Osteocyte (in vitro differentiated cells): ENCODE measurements around the gene KCNE3. TPM values are rescaled to one million over a fixed set of nuclear protein-coding genes. Genes with fewer than 3 reads are reported as not detected.
A peak's percentile ranks its signal among the peaks of the same experiment; 100 is the strongest.

Source experiments
- DNase-seq: peaks from one replicate; pipeline ENCODE4 v3.0.0; 2021; ENCODE audit warnings: mixed read lengths; ENCODE audit not compliant: unreplicated experiment; ENCODE audit errors: extremely low spot score
- H3K27ac Mint-ChIP-seq: one replicate; pipeline ENCODE4 v1.8.0; 2021; ENCODE audit warnings: mild to moderate bottlenecking, mixed read lengths; ENCODE audit not compliant: unreplicated experiment
- H3K27me3 Mint-ChIP-seq: one replicate; pipeline ENCODE4 v1.8.0; 2021; ENCODE audit warnings: mixed read lengths; ENCODE audit not compliant: unreplicated experiment
- H3K36me3 Mint-ChIP-seq: one replicate; pipeline ENCODE4 v1.8.0; 2021; ENCODE audit warnings: mixed read lengths; ENCODE audit not compliant: unreplicated experiment
- H3K4me1 Mint-ChIP-seq: one replicate; pipeline ENCODE4 v1.8.0; 2021; ENCODE audit warnings: mixed read lengths; ENCODE audit not compliant: unreplicated experiment
- H3K4me3 Mint-ChIP-seq: one replicate; pipeline ENCODE4 v1.8.0; 2021; ENCODE audit warnings: mild to moderate bottlenecking, moderate library complexity, mixed read lengths; ENCODE audit not compliant: unreplicated experiment
- H3K9me3 Mint-ChIP-seq: one replicate; pipeline ENCODE4 v1.8.0; 2021; ENCODE audit warnings: mixed read lengths; ENCODE audit not compliant: unreplicated experiment
- total RNA-seq: library from RNA; stranded (reverse); gene quantifications from 2 replicates; pipeline ENCODE4 v1.2.1, GENCODE V29; 2021
- TF ChIP-seq, protein P1 (sequence below): fragments of 200-600 bp; sonication (generic); IDR thresholded peaks from 2 replicates; pipeline ENCODE4 v1.5.0; 2021; ENCODE audit warnings: antibody characterized with exemption, mild to moderate bottlenecking, moderate library complexity

KCNE3 gene
- total RNA-seq, 1 donor from 2014 or later: not detected

DNA sequence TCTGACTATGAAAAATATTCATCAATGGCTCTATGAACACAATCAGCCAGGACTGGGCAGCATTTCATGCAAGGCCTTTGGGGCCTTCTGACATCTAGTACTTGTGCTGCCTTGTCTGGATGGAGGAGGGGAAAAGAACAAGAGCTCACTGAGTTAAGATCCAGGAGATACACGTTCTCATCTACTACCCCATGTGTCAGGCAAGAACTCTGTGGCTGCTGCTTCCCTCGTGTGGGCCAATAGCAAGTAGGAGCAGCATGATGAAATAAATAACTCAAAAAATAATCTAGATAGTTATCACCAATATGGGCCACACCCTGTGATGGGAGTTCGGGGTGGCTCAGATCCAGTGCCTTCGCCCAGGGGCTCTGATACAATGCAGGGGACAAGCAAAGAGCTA is 7.3 kb downstream of the KCNE3 start:
- Mint-ChIP-seq H3K27me3 (peaks cover 16% of the 10 kb centered on the region), H3K27ac (no peak overlapping the region), H3K36me3 (no peaks in the 10 kb centered on the region), H3K4me3 (no peak overlapping the region), H3K4me1 (no peaks in the 10 kb centered on the region), H3K9me3 (no peaks in the 10 kb centered on the region)
- TF ChIP-seq, protein P1, sequence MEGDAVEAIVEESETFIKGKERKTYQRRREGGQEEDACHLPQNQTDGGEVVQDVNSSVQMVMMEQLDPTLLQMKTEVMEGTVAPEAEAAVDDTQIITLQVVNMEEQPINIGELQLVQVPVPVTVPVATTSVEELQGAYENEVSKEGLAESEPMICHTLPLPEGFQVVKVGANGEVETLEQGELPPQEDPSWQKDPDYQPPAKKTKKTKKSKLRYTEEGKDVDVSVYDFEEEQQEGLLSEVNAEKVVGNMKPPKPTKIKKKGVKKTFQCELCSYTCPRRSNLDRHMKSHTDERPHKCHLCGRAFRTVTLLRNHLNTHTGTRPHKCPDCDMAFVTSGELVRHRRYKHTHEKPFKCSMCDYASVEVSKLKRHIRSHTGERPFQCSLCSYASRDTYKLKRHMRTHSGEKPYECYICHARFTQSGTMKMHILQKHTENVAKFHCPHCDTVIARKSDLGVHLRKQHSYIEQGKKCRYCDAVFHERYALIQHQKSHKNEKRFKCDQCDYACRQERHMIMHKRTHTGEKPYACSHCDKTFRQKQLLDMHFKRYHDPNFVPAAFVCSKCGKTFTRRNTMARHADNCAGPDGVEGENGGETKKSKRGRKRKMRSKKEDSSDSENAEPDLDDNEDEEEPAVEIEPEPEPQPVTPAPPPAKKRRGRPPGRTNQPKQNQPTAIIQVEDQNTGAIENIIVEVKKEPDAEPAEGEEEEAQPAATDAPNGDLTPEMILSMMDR: no peak
- peak; percentile 49 for DNase-seq

GRCh38 chr11:74459584-74459983 is 7.8 kb downstream of the KCNE3 start:
- Mint-ChIP-seq H3K9me3 (no peaks in the 10 kb centered on the region), H3K27ac (no peak overlapping the region), H3K4me3 (no peak overlapping the region), H3K27me3 (peaks cover 16% of the 10 kb centered on the region), H3K36me3 (no peaks in the 10 kb centered on the region), H3K4me1 (no peaks in the 10 kb centered on the region)
- TF ChIP-seq, protein P1: no peak
- DNase-seq: no peak

DNA sequence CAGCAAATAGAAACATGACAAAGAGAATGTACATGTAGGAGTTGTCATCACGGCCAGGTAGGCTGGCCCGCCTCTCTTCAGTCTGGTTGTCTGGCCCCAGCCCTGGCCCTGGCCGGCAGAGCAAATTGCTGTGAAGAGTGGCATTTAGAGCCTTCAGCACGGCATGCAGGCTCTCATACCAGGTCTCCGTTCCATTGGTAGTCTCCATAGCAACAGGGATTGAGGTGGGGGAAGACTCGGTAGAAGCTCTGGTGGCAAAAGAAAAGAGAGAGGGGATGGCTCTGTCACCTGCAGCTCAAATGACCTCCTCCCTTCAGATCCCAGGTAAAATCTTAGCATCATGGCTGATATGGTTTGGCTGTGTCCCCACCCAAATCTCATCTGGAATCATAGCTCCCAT is 10.0 kb downstream of the KCNE3 start:
- Mint-ChIP-seq H3K4me1 (no peaks in the 10 kb centered on the region), H3K36me3 (no peaks in the 10 kb centered on the region)

DNA sequence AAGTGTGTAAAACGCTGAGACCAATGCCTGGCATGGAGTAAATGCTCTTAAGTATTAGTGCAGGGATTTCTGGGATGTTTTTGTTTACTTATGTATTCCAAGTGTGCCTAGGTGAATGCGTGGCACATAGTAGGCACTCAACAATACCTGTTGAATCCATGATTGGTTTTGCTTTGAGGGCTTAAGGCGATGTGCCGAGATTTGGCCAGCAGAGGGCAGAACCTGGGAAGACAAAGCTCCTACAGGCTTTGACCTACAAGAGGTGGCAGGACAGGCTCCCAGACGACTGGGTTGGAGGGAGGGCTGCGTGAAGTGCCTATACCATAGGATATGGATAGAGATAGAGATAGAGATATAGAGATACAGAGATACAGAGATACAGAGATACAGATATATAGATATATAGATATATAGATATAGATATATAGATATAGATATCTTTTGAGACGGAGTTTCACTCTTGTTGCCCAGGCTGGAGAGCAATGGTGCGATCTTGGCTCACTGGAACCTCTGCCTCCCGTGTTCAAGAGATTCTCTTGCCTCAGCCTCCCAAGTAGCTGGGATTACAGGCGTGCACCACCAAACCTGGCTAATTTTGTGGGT is 13.9 kb downstream of the KCNE3 start:
- H3K27ac Mint-ChIP-seq: no peak overlapping the region
- TF ChIP-seq, protein P1: peak; percentile 82
- peaks cover 16% of the 10 kb centered on the region for H3K27me3 Mint-ChIP-seq
- no peak for DNase-seq
- peaks cover 4% of the 10 kb centered on the region for H3K4me1 Mint-ChIP-seq
- H3K9me3 Mint-ChIP-seq: no peaks in the 10 kb centered on the region
- no peak overlapping the region for H3K4me3 Mint-ChIP-seq
- no peaks in the 10 kb centered on the region for H3K36me3 Mint-ChIP-seq

More for the DNA sequence above, 10.0 kb downstream of the KCNE3 start:
- no peaks in the 10 kb centered on the region for H3K9me3 Mint-ChIP-seq
- TF ChIP-seq, protein P1: no peak
- no peak for DNase-seq
- H3K4me3 Mint-ChIP-seq: no peak overlapping the region
- H3K27me3 Mint-ChIP-seq: peaks cover 13% of the 10 kb centered on the region
- H3K27ac Mint-ChIP-seq: no peak overlapping the region

GRCh38 chr11:74452366-74452765 is 15.0 kb downstream of the KCNE3 start:
- peaks cover 16% of the 10 kb centered on the region for H3K27me3 Mint-ChIP-seq
- no peak overlapping the region for H3K27ac Mint-ChIP-seq
- H3K9me3 Mint-ChIP-seq: no peaks in the 10 kb centered on the region
- TF ChIP-seq, protein P1: no peak
- H3K4me1 Mint-ChIP-seq: peaks cover 10% of the 10 kb centered on the region
- no peaks in the 10 kb centered on the region for H3K36me3 Mint-ChIP-seq
- no peak for DNase-seq
- no peak overlapping the region for H3K4me3 Mint-ChIP-seq
